Skeletal muscle tissue (tissue), 4 donors: ENCODE results near the gene KCNH1. TPM values are rescaled to one million over a fixed set of nuclear protein-coding genes. Genes with fewer than 3 reads are reported as not detected.
"Not testable (repeated sequence)": the region's sequence is repeated elsewhere in the genome, so short reads cannot be mapped to it uniquely, and the experiment has no call there.

ENCODE experiments used
- H3K27ac ChIP-seq: one replicate; pipeline ENCODE4 v1.7.0; 2013; ENCODE audit warnings: mild to moderate bottlenecking, low read depth, low read length, inconsistent platforms
- H3K27me3 ChIP-seq, 3 donors: one replicate each; pipeline ENCODE4 v1.7.0; 2013; ENCODE audit warnings: low read length in 3 of 3; ENCODE audit not compliant: control insufficient read depth in 3 of 3, insufficient read depth in 3 of 3
- H3K36me3 ChIP-seq, 3 donors: one replicate each; pipeline ENCODE4 v1.7.0; 2013; ENCODE audit warnings: low read length in 3 of 3; ENCODE audit not compliant: control insufficient read depth in 3 of 3, insufficient read depth in 3 of 3
- H3K4me1 ChIP-seq, 3 donors: one replicate each; pipeline ENCODE4 v1.7.0; 2013; ENCODE audit warnings: low read length in 3 of 3, mild to moderate bottlenecking in 3 of 3; ENCODE audit not compliant: control insufficient read depth in 3 of 3, insufficient read depth in 3 of 3
- H3K4me3 ChIP-seq, 3 donors: one replicate each; pipeline ENCODE4 v1.7.0; 2013; ENCODE audit warnings: low read length in 3 of 3
- H3K9ac ChIP-seq, 3 donors: one replicate each; pipeline ENCODE4 v1.7.0; 2013; ENCODE audit warnings: low read length in 3 of 3, mild to moderate bottlenecking in 3 of 3, moderate library complexity in 2 of 3, low read depth in 1 of 3
- H3K9me3 ChIP-seq, 3 donors: one replicate each; pipeline ENCODE4 v1.7.0; 2013; ENCODE audit warnings: low read length in 3 of 3; ENCODE audit not compliant: control insufficient read depth in 3 of 3
- total RNA-seq: library from RNA; depleted of rRNA; stranded (reverse); fragments of >200 nt; gene quantifications from one replicate; pipeline ENCODE4 v1.2.3, GENCODE V29; 2014
- donor health status: Osteomylitis.

The KCNH1 gene
- total RNA-seq, 1 donor from 2014 or later: 0.52 TPM

DNA sequence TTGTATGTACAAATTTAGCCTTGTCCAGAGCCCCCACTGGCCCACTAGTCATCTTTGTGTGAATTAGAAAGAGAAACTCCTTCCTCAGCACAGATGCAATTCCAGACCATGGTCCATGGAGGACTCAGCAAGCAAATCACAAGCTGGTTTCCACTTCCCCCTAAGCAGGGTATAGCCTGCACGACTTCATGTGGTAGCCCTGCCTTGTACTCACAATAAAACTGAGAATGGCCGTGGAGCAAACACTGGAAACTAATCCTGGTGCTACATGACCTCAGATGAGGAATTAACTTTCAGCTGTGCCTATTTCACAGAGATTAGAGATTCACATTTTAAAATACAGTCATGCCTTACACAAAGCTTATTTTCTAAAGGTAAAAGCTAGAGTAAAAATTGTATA is 32.5 kb downstream of the KCNH1 start:
- H3K27me3 ChIP-seq: no peaks in the 10 kb centered on the region
- no peaks in the 10 kb centered on the region for H3K4me1 ChIP-seq
- no peaks in the 10 kb centered on the region for H3K9me3 ChIP-seq
- H3K36me3 ChIP-seq: no peaks in the 10 kb centered on the region
- H3K27ac ChIP-seq: no peak overlapping the region
- H3K9ac ChIP-seq: no peak overlapping the region
- H3K4me3 ChIP-seq: no peak overlapping the region

DNA sequence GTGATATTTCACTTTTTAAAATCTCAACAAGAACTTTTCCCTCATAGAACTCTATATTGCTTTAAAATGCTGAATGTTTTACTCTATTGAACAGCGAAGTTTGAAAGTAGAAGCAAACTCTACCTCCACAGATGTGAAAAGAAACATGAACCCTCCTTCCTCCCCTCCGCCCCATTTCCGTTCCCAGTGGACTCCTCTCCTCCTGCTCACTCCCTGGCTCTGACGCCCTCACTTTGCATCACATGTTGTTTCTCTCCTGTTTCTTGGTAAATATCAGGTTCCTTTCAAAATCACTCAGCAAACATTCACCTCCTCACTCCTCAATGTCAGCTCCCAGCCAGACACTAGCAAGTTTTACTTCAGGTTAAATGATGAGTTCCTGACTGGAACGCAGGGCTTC is 34.6 kb downstream of the KCNH1 start:
- no peaks in the 10 kb centered on the region for H3K27me3 ChIP-seq
- H3K27ac ChIP-seq: no peak overlapping the region
- H3K36me3 ChIP-seq: no peaks in the 10 kb centered on the region
- H3K9ac ChIP-seq: no peak overlapping the region
- no peak overlapping the region for H3K4me3 ChIP-seq
- no peaks in the 10 kb centered on the region for H3K9me3 ChIP-seq
- H3K4me1 ChIP-seq: no peaks in the 10 kb centered on the region

DNA sequence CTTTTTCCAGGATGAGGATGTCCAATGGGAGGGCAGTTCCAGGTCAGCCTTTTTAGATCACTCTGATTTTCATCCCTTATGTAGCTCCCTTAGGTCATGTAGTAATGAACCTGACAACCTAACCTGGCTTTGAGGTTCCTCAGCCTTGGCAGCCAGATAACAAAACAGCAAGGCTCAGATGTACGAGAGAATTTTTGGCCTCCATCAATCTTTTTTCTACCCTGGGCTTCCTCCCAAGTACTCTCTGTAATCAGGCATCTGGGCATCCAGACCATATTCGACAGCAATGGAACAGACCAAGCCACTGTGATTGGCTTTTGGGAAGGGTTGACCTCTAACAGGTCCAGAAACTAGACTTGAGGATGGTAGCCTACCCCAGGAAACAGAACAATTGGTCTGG is 38.6 kb downstream of the KCNH1 start:
- H3K9me3 ChIP-seq: no peaks in the 10 kb centered on the region
- H3K9ac ChIP-seq: no peak overlapping the region
- H3K27ac ChIP-seq: no peak overlapping the region
- no peaks in the 10 kb centered on the region for H3K4me1 ChIP-seq
- H3K4me3 ChIP-seq: no peak overlapping the region
- no peaks in the 10 kb centered on the region for H3K27me3 ChIP-seq
- no peaks in the 10 kb centered on the region for H3K36me3 ChIP-seq

DNA sequence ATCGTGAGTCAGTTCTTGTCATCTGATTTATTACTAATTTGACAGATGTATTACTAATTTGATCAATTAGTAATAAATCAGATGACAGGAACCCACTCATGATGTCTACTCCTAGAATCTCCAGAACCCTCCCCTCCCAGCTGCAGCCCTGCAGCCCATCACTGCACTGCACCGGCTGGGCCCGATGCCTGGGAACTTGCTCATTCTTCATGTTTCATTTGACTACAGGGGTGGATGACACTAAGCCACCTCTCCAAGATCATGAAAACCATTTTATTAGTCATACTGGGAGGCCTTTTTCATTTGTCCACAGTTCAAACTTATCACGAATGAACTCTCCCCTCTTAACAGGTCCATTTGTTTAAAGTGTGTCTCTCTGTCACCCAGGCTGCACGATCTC is 41.0 kb downstream of the KCNH1 start:
- H3K4me1 ChIP-seq: no peaks in the 10 kb centered on the region
- H3K36me3 ChIP-seq: no peaks in the 10 kb centered on the region

DNA sequence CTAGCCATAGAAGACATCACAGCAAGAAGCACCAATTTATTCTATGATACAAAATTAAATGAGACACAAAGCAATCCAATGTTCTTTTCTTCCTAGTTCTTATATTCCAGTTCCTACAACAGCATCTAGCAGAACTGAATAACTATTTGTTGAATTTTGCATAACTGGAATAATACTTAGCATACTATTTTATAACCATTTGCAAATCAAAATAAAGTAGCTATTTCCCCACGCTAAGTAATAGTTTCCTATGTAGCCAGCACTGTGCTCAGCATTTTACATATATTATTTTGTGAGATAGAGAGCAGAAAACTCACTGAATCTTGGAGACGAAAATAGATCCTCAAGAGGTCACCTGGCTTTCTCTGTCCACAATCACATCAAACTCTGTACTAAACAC is 42.1 kb downstream of the KCNH1 start:
- H3K9ac ChIP-seq: no peak overlapping the region
- no peak overlapping the region for H3K4me3 ChIP-seq
- no peaks in the 10 kb centered on the region for H3K9me3 ChIP-seq
- no peak overlapping the region for H3K27ac ChIP-seq
- H3K27me3 ChIP-seq: no peaks in the 10 kb centered on the region
- H3K36me3 ChIP-seq: no peaks in the 10 kb centered on the region
- no peaks in the 10 kb centered on the region for H3K4me1 ChIP-seq

More for the DNA sequence above, 41.0 kb downstream of the KCNH1 start:
- Histone ChIP-seq H3K4me3 (no peak overlapping the region), H3K27me3 (no peaks in the 10 kb centered on the region), H3K9me3 (no peaks in the 10 kb centered on the region), H3K9ac (no peak overlapping the region), H3K27ac (no peak overlapping the region)

DNA sequence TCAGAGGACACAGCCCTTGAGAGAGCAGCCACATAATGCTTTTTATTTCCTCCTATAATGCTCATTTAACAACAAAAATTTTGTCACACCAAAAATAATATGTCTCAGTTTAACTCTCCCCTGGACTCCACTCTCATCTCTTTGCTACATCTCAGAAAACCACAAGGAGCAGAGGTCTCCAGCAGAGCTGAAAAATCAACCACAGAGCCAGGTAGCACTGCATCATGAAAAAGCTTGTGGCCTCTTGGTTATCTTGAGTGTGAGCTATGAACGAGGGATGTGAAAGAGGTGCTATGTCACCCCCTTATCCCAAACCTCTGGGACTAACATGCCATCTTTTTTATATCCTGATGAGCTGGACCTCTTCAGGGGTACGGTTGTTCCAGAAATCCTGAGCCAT is 44.4 kb downstream of the KCNH1 start:
- Histone ChIP-seq H3K9me3 (no peaks in the 10 kb centered on the region), H3K36me3 (no peaks in the 10 kb centered on the region), H3K4me1 (no peaks in the 10 kb centered on the region), H3K27ac (no peak overlapping the region), H3K27me3 (no peaks in the 10 kb centered on the region), H3K9ac (no peak overlapping the region), H3K4me3 (no peak overlapping the region)

DNA sequence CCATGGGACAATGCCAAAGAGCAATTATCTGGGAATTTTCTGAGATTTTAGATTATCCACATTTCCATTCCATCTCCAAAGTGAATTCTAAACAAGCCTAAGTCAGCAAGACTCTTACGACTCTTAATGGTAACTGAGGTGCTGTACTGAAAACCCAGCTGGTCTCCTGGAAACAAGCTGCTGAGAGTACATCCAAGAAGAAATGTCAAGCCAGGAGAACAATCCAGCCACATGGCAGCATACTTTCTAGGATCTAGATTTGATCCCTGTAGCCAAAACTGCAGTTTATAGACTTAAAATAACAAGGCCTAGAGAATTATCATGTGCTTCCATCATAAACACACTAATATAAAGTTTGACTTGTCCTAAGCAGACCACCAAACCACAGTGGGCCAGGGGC is 45.8 kb downstream of the KCNH1 start:
- Histone ChIP-seq H3K4me3 (no peak overlapping the region), H3K36me3 (no peaks in the 10 kb centered on the region), H3K9me3 (no peaks in the 10 kb centered on the region), H3K27me3 (no peaks in the 10 kb centered on the region), H3K27ac (no peak overlapping the region), H3K4me1 (no peaks in the 10 kb centered on the region), H3K9ac (no peak overlapping the region)

- Histone ChIP-seq H3K27ac (no peak overlapping the region), H3K27me3 (no peaks in the 10 kb centered on the region), H3K9me3 (no peaks in the 10 kb centered on the region), H3K9ac (no peak overlapping the region), H3K4me1 (no peaks in the 10 kb centered on the region), H3K36me3 (no peaks in the 10 kb centered on the region), H3K4me3 (no peak overlapping the region)
These were observed 51.1 kb downstream of the KCNH1 start for GRCh38 chr1:211082824-211083223.

- not testable (repeated sequence) for H3K27ac ChIP-seq, H3K9ac ChIP-seq, H3K36me3 ChIP-seq, H3K4me3 ChIP-seq, H3K27me3 ChIP-seq, H3K4me1 ChIP-seq, H3K9me3 ChIP-seq
These were observed 52.5 kb downstream of the KCNH1 start for GRCh38 chr1:211081447-211081846.

GRCh38 chr1:211068976-211069375 is 65.0 kb downstream of the KCNH1 start:
- Histone ChIP-seq H3K36me3 (no peaks in the 10 kb centered on the region), H3K4me1 (no peaks in the 10 kb centered on the region), H3K4me3 (no peak overlapping the region), H3K27ac (no peak overlapping the region), H3K9ac (no peak overlapping the region), H3K27me3 (no peaks in the 10 kb centered on the region), H3K9me3 (no peaks in the 10 kb centered on the region)

GRCh38 chr1:211066781-211067384 is 67.1 kb downstream of the KCNH1 start:
- Histone ChIP-seq H3K4me1 (no peaks in the 10 kb centered on the region), H3K36me3 (no peaks in the 10 kb centered on the region), H3K27me3 (no peaks in the 10 kb centered on the region), H3K27ac (no peak overlapping the region), H3K9ac (no peak overlapping the region), H3K4me3 (no peak overlapping the region), H3K9me3 (no peaks in the 10 kb centered on the region)
